Right lobe of liver (tissue), 6 donors: ENCODE measurements around the gene SPIN2A. TPM values are rescaled to one million over a fixed set of nuclear protein-coding genes. Genes with fewer than 3 reads are reported as not detected.
"Not testable (repeated sequence)": the region's sequence is repeated elsewhere in the genome, so short reads cannot be mapped to it uniquely, and the experiment has no call there.

Source experiments
- ATAC-seq, 4 donors: fragments of 200-7000 bp; cut with Tn5 transposase; one replicate each; pipeline ENCODE4 v1.9.1; 2020; ENCODE audit warnings: mild to moderate bottlenecking in 4 of 4, moderate library complexity in 4 of 4
- DNase-seq, 3 donors: peaks; one replicate each; pipeline ENCODE4 v3.0.0-alpha.2; 2020
- H3K27ac ChIP-seq, 3 donors: fragments of 200-600 bp; one replicate each; pipeline ENCODE4 v1.8.0; 2022
- H3K27me3 ChIP-seq, 2 donors: fragments of 200-600 bp; one replicate each; pipeline ENCODE4 v1.8.0; 2022
- H3K36me3 ChIP-seq, 4 donors: fragments of 200-600 bp; sonication (generic) in 1 of 4; one replicate each; pipeline versions ENCODE4 v1.5.1 to v1.8.0; 2017 to 2022; ENCODE audit warnings: control low read depth in 1 of 4
- H3K4me1 ChIP-seq, 4 donors: fragments of 200-600 bp; sonication (generic) in 1 of 4; one replicate each; pipeline versions ENCODE4 v1.5.1 to v1.8.0; 2017 to 2022; ENCODE audit warnings: control low read depth in 1 of 4
- H3K4me3 ChIP-seq, 3 donors: fragments of 200-600 bp; one replicate each; pipeline ENCODE4 v1.8.0; 2022
- H3K9me3 ChIP-seq, 4 donors: fragments of 200-600 bp; sonication (generic) in 1 of 4; one replicate each; pipeline versions ENCODE4 v1.5.1 to v1.8.0; 2017 to 2022; ENCODE audit warnings: control low read depth in 1 of 4
- POLR2A ChIP-seq: fragments of 450-650 bp; IDR thresholded peaks from one replicate; pipeline ENCODE4 v1.6.1; 2017; ENCODE audit warnings: antibody characterized with exemption, mild to moderate bottlenecking
- WGBS: methylation state at CpG from one replicate; pipeline ENCODE4 v1.1.6; 2018; ENCODE audit warnings: low coverage, low lambda C conversion rate; ENCODE audit not compliant: insufficient coverage; ENCODE audit errors: missing lambda C conversion rate; 5-methylcytosine and 5-hydroxymethylcytosine counted together
- intact Hi-C, 2 donors: fragments of 100-400 bp; cut with DNase I; formaldehyde crosslinking; loops; one replicate each; pipeline versions ENCODE4 v1.11.2 to v1.14.1; 2022
- total RNA-seq, 6 experiments: library from RNA; depleted of rRNA in 2 of 6; stranded (reverse); fragments of >200 nt in 2 of 6; fragmentation: NEBNext Ultra II Directional in 3 of 6; extraction: Animal tissue kit (Norgen Biotek cat#: 25700) in 3 of 6; gene quantifications; one replicate each; pipeline versions ENCODE4 v1.1.0 to v1.2.4, GENCODE V29; 2016 to 2023
- TF ChIP-seq, protein P1 (sequence below), 4 donors: fragments of 200-600 bp in 3 of 4; fragments of 450-650 bp in 1 of 4; IDR thresholded peaks; one replicate each; pipeline versions ENCODE4 v1.5.1 to v1.8.0; 2016 to 2022; ENCODE audit warnings: antibody characterized with exemption in 4 of 4, mild to moderate bottlenecking in 2 of 4
- donor health status: DM: no; HTN: yes; CAD: no.
- donor health status: DM: no; HTN: no; CAD: no.
- donor health status: DM: no; HTN: no; CAD: no.
- donor health status: DM: no; HTN: yes; CAD: no.
- donor health status: DM: no; HTN: yes; CAD: no.

Gene SPIN2A
- total RNA-seq, 6 experiments from 2014 or later: 0.21 to 0.46 (median 0.34) TPM; not detected in 2

DNA sequence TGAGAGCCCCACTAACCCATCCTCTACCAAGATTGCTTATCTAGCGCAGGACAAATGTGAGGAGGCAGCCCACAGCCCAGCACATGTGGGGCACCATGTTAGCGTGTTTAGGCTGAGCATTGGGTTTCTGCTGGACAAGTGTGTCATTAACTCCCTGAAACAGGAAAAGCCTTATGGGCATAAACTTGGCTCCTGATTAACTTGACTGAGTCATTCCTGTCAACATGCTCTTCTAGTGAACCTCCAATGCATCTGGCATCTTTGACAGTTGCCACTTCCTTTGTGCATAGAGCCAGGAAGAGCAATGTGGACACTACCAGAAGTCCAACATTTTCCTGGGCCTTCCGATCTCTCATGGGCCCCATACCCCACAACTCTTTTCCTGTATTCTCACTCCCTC lies 2.5 kb downstream of the SPIN2A start:
- peaks cover 0 to 2% (median 0%) of the 10 kb centered on the region in 4 donors for H3K9me3 ChIP-seq
- DNase-seq (no peak), ATAC-seq (no peak)
- WGBS: 79% methylated on average over 2 of the region's 3 CpGs
- no peak overlapping the region for H3K27ac ChIP-seq
- H3K4me1 ChIP-seq: no peaks in the 10 kb centered on the region
- no peak overlapping the region for H3K4me3 ChIP-seq
- intact Hi-C loops: no loop called here
- TF ChIP-seq, protein P1, sequence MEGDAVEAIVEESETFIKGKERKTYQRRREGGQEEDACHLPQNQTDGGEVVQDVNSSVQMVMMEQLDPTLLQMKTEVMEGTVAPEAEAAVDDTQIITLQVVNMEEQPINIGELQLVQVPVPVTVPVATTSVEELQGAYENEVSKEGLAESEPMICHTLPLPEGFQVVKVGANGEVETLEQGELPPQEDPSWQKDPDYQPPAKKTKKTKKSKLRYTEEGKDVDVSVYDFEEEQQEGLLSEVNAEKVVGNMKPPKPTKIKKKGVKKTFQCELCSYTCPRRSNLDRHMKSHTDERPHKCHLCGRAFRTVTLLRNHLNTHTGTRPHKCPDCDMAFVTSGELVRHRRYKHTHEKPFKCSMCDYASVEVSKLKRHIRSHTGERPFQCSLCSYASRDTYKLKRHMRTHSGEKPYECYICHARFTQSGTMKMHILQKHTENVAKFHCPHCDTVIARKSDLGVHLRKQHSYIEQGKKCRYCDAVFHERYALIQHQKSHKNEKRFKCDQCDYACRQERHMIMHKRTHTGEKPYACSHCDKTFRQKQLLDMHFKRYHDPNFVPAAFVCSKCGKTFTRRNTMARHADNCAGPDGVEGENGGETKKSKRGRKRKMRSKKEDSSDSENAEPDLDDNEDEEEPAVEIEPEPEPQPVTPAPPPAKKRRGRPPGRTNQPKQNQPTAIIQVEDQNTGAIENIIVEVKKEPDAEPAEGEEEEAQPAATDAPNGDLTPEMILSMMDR (IDR thresholded peaks at IDR 0.05): no peak
- TF ChIP-seq POLR2A: no peak
- no peaks in the 10 kb centered on the region for H3K36me3 ChIP-seq
- no peaks in the 10 kb centered on the region for H3K27me3 ChIP-seq

DNA sequence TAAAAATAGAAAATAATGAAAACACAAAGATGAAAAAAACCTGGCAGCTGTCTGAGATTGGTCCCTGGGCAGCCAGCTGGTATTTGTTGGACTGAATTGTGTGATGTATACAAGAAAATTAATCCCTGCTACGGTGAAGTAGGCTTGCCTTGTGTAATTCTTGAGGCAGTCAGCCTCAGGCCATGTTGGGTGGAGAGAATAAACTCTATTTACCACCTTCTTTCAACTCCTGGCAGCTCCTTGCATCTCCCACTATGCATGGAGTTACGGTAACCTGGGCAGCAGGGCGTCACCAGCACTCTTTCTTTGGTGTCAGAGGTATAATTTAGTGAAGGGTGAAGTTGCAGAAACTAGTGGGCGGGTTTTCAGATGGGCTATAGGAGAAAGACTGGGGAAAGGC lies 3.5 kb downstream of the SPIN2A start:
- intact Hi-C loops: no loop called here
- ATAC-seq (no peak), DNase-seq (no peak)
- Histone ChIP-seq H3K27me3 (no peaks in the 10 kb centered on the region), H3K36me3 (no peaks in the 10 kb centered on the region), H3K4me1 (no peaks in the 10 kb centered on the region), H3K9me3 (peaks cover 0 to 2% (median 0%) of the 10 kb centered on the region in 4 donors), H3K4me3 (no peak overlapping the region), H3K27ac (no peak overlapping the region)
- TF ChIP-seq, protein P1 (IDR thresholded peaks at IDR 0.05): no peak
- 68% methylated on average over 2 of the region's 4 CpGs for WGBS

DNA sequence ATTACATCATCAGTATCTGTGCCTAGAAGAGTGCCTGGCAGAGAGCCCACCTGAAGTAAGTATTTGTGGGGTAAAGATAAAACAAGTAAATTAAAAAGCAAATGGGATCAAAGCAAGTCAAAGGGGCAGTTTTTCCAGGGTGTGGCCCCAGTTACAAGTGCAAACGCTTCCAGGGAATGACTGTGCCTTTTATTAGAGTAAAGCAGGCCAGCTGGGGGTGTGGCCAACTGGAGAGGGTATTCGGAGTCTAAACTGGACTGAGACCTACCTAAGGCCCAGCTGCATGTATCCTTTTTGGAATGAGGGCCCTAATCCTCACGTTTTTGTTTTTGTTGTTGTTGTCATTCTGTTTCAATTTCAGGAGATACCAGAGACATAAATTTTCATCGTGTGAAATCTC lies 3.9 kb downstream of the SPIN2A start:
- ATAC-seq, H3K36me3 ChIP-seq, H3K9me3 ChIP-seq, H3K4me1 ChIP-seq, DNase-seq, H3K27ac ChIP-seq, H3K4me3 ChIP-seq, H3K27me3 ChIP-seq, intact Hi-C loops: not testable (repeated sequence)
- WGBS: 35% methylated on average over 4 of the region's 4 CpGs

DNA sequence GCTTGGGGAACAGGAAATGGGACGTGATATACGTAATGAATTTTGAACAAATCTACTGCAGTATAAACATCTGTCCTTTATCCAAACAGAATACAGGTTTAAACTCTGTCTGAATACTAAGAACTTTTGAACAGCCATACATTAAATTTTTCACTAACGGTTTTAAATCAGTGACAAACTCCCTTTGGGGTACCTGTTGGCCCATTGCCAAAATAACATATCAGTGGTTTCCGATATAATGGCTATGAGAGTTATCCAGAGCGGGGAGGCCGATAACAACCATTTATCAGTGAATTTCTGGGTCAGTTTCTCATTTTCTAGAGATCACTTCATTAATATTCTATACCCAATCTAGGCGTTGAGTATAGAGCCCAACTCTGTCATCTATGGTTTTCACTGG lies 5.2 kb downstream of the SPIN2A start:
- DNase-seq (no peak), ATAC-seq (no peak)
- Histone ChIP-seq H3K9me3 (peaks cover 0 to 2% (median 0%) of the 10 kb centered on the region in 4 donors), H3K4me3 (no peak overlapping the region), H3K36me3 (no peaks in the 10 kb centered on the region), H3K27ac (no peak overlapping the region), H3K27me3 (no peaks in the 10 kb centered on the region), H3K4me1 (no peaks in the 10 kb centered on the region)
- 67% methylated on average over 7 of the region's 7 CpGs for WGBS
- TF ChIP-seq, protein P1 (IDR thresholded peaks at IDR 0.05): no peak
- no peak for TF ChIP-seq POLR2A
- intact Hi-C loops: no loop called here

DNA sequence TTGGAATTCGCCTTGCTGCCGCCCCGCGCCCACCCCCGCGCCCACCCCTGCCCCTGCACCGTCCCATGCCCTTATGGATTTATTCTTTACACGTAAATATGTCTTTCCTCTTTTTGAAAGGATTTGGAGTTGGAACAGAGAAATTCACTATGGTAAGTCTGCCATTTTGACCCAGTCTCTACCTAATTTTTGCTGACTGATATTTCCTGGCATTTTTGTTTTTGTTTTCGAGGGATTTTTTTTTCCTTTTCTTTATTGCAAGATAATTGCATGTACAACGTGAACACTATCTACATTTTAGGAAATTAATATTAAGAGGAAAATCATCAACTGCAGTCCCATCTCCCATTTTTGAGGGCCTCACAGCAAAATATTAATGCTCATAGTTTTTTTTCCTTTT lies 15.4 kb downstream of the SPIN2A start:
- no peaks in the 10 kb centered on the region for H3K36me3 ChIP-seq
- peak overlapping the region; percentile 30 to 49 (median 41) for H3K27ac ChIP-seq
- DNase-seq (no peak), ATAC-seq (no peak)
- H3K27me3 ChIP-seq: no peaks in the 10 kb centered on the region
- TF ChIP-seq, protein P1 (IDR thresholded peaks at IDR 0.05): no peak
- TF ChIP-seq POLR2A: no peak
- WGBS: 16% methylated on average over 10 of the region's 10 CpGs
- no peaks in the 10 kb centered on the region for H3K4me1 ChIP-seq
- no peaks in the 10 kb centered on the region for H3K9me3 ChIP-seq
- H3K4me3 ChIP-seq: peak overlapping the region; percentile 38 to 64 (median 54)
- intact Hi-C loops: no loop called here
